HFF-Myc (cell line): ENCODE results near the gene LMNB1.

Experiments used
- DNase-seq: peaks from one replicate; pipeline ENCODE4 v3.0.0-alpha.2; 2011; ENCODE audit warnings: low read depth; ENCODE audit errors: extremely low read depth
- H3K4me3 ChIP-seq: replicated peaks from 2 replicates; pipeline ENCODE4 v1.5.1; 2011; ENCODE audit warnings: low read depth, mild to moderate bottlenecking, control low read depth, low read length
- CTCF ChIP-seq: IDR thresholded peaks from 2 replicates; pipeline ENCODE4 v1.5.1; 2012; ENCODE audit warnings: mild to moderate bottlenecking, low read depth, low read length, control low read depth; ENCODE audit errors: missing control alignments

Gene LMNB1

GRCh38 chr5:126745259-126745992 lies 31.5 kb upstream of the LMNB1 start:
- H3K4me3 ChIP-seq, result no peak overlapping the region
- no peak for DNase-seq
- no peak for TF ChIP-seq CTCF

- DNase-seq, result no peak
- no peak overlapping the region for H3K4me3 ChIP-seq
- TF ChIP-seq CTCF, result no peak
These were observed 30.6 kb upstream of the LMNB1 start for GRCh38 chr5:126746290-126746689.

- TF ChIP-seq CTCF, result no peak
- no peak for DNase-seq
- no peak overlapping the region for H3K4me3 ChIP-seq
These were observed 24.7 kb upstream of the LMNB1 start for GRCh38 chr5:126752081-126752785.

- no peak for TF ChIP-seq CTCF
- no peak for DNase-seq
- H3K4me3 ChIP-seq, result no peak overlapping the region
These were observed 23.7 kb upstream of the LMNB1 start for GRCh38 chr5:126753227-126753626.

- DNase-seq, result no peak
- no peak for TF ChIP-seq CTCF
- no peak overlapping the region for H3K4me3 ChIP-seq
These were observed 22.3 kb upstream of the LMNB1 start for GRCh38 chr5:126754609-126755008.

- no peak for DNase-seq
- H3K4me3 ChIP-seq, result no peak overlapping the region
- TF ChIP-seq CTCF, result no peak
These were observed 21.3 kb upstream of the LMNB1 start for GRCh38 chr5:126755593-126755992.
